SU-DHL-6 (cell line): ENCODE results near the gene INPP4B.

Experiments used
- H2AFZ ChIP-seq: fragments of 200-600 bp; sonication (generic); 2 replicates; pipeline ENCODE4 v1.6.1; 2014; ENCODE audit warnings: low read depth, mild to moderate bottlenecking, moderate library complexity, mixed read lengths, antibody characterized with exemption, low read length; ENCODE audit not compliant: severe bottlenecking
- H3F3A ChIP-seq: fragments of 200-600 bp; shearing (Covaris generic); 2 replicates; pipeline ENCODE4 v1.6.0; 2016; ENCODE audit warnings: antibody characterized with exemption, mild to moderate bottlenecking; ENCODE audit not compliant: insufficient read depth
- H3K27ac ChIP-seq: fragments of 200-600 bp; sonication (generic); 2 replicates; pipeline ENCODE4 v1.5.1; 2016; ENCODE audit warnings: low read depth, mild to moderate bottlenecking, low read length, moderate library complexity, mixed read lengths
- H3K27me3 ChIP-seq: fragments of 200-600 bp; sonication (generic), shearing (Covaris generic); 2 replicates; pipeline ENCODE4 v1.6.0; 2014; ENCODE audit warnings: mild to moderate bottlenecking, low read length
- H3K36me3 ChIP-seq: fragments of 200-600 bp; sonication (generic); 2 replicates; pipeline ENCODE4 v1.6.1; 2014; ENCODE audit warnings: mild to moderate bottlenecking, low read length, mixed read lengths
- H3K4me2 ChIP-seq: fragments of 300-600, 200-600 bp; shearing (Covaris generic), sonication (generic); 2 replicates; pipeline ENCODE4 v1.6.0; 2014; ENCODE audit warnings: low read length, low read depth, mild to moderate bottlenecking; ENCODE audit not compliant: poor library complexity, severe bottlenecking
- H3K4me3 ChIP-seq: fragments of 200-600 bp; sonication (generic); 2 replicates; pipeline ENCODE4 v1.5.1; 2014; ENCODE audit warnings: antibody characterized with exemption, low read length, mild to moderate bottlenecking, mixed read lengths; ENCODE audit not compliant: insufficient read depth, poor library complexity, severe bottlenecking
- H3K79me2 ChIP-seq: fragments of 200-600 bp; sonication (generic); 2 replicates; pipeline ENCODE4 v1.6.1; 2014; ENCODE audit warnings: mild to moderate bottlenecking, low read length, moderate library complexity; ENCODE audit not compliant: insufficient read depth
- H3K9ac ChIP-seq: fragments of 200-600 bp; sonication (generic); 2 replicates; pipeline ENCODE4 v1.7.0; 2014; ENCODE audit warnings: mild to moderate bottlenecking, low read length
- H3K9me2 ChIP-seq: fragments of 200-600 bp; sonication (generic); replicated peaks from 2 replicates; pipeline ENCODE4 v1.6.1; 2014; ENCODE audit warnings: low read length; ENCODE audit not compliant: insufficient read depth
- H3K9me3 ChIP-seq: fragments of 200-600 bp; sonication (generic); 2 replicates; pipeline ENCODE4 v1.6.1; 2014; ENCODE audit warnings: low read length, mixed read lengths; ENCODE audit not compliant: insufficient read depth
- H4K20me1 ChIP-seq: fragments of 200-600 bp; sonication (generic); 2 replicates; pipeline ENCODE4 v1.6.1; 2014; ENCODE audit warnings: low read depth, mild to moderate bottlenecking, antibody characterized with exemption, low read length, moderate library complexity, mixed read lengths
- CTCF ChIP-seq: fragments of 200-600 bp; sonication (generic); IDR thresholded peaks from one replicate; pipeline ENCODE4 v1.5.1; 2017; ENCODE audit warnings: antibody characterized with exemption, mild to moderate bottlenecking, low read length, moderate library complexity; ENCODE audit not compliant: insufficient read depth, poor library complexity, severe bottlenecking
- EZH2phosphoT487 ChIP-seq: fragments of 200-600 bp; sonication (generic), shearing (Covaris generic); conservative IDR thresholded peaks from 2 replicates; pipeline ENCODE4 v1.6.1; 2018; ENCODE audit warnings: mild to moderate bottlenecking, antibody characterized with exemption, low read length, moderate library complexity, mixed read lengths

The INPP4B gene

GRCh38 chr4:142557239-142557801, 288.8 kb downstream of the INPP4B start:
- H3K9me2 ChIP-seq = no peaks in the 10 kb centered on the region

GRCh38 chr4:142556570-142557238, 289.4 kb downstream of the INPP4B start:
- Histone ChIP-seq H2AFZ (no peak overlapping the region), H3K9me3 (no peaks in the 10 kb centered on the region), H3K79me2 (no peaks in the 10 kb centered on the region), H3K4me2 (no peak overlapping the region), H4K20me1 (no peaks in the 10 kb centered on the region), H3K9me2 (no peaks in the 10 kb centered on the region), H3K36me3 (no peaks in the 10 kb centered on the region), H3F3A (no peaks in the 10 kb centered on the region), H3K9ac (no peak overlapping the region), H3K27me3 (no peaks in the 10 kb centered on the region), H3K4me3 (no peak overlapping the region), H3K27ac (no peak overlapping the region)
- TF ChIP-seq CTCF = no peak
- no peak for TF ChIP-seq EZH2phosphoT487

More at GRCh38 chr4:142557239-142557801, 288.8 kb downstream of the INPP4B start:
- Histone ChIP-seq H2AFZ (no peak overlapping the region), H3K79me2 (no peaks in the 10 kb centered on the region), H4K20me1 (no peaks in the 10 kb centered on the region), H3K4me3 (no peak overlapping the region), H3K27me3 (no peaks in the 10 kb centered on the region), H3K27ac (no peak overlapping the region), H3K4me2 (no peak overlapping the region), H3K36me3 (no peaks in the 10 kb centered on the region), H3F3A (no peaks in the 10 kb centered on the region), H3K9ac (no peak overlapping the region), H3K9me3 (no peaks in the 10 kb centered on the region)
- TF ChIP-seq EZH2phosphoT487 (no peak), CTCF (no peak)

GRCh38 chr4:142556048-142556447, 290.1 kb downstream of the INPP4B start:
- no peak overlapping the region for H3K4me3 ChIP-seq
- H3K27me3 ChIP-seq = no peaks in the 10 kb centered on the region
- H3K9me2 ChIP-seq = no peaks in the 10 kb centered on the region
- no peaks in the 10 kb centered on the region for H3K79me2 ChIP-seq
- H2AFZ ChIP-seq = no peak overlapping the region
- no peaks in the 10 kb centered on the region for H3F3A ChIP-seq
- no peaks in the 10 kb centered on the region for H4K20me1 ChIP-seq
- no peak for TF ChIP-seq CTCF
- TF ChIP-seq EZH2phosphoT487 = no peak
- no peaks in the 10 kb centered on the region for H3K36me3 ChIP-seq
- no peak overlapping the region for H3K27ac ChIP-seq
- H3K9ac ChIP-seq = no peak overlapping the region
- no peak overlapping the region for H3K4me2 ChIP-seq
- H3K9me3 ChIP-seq = no peaks in the 10 kb centered on the region
